ENCODE results near the gene NCAM2.
A peak's percentile ranks its signal among the peaks of the same experiment; 100 is the strongest.

Gene NCAM2

GRCh38 chr21:21241391-21241790, 243.2 kb downstream of the NCAM2 start:
- no peak for TF ChIP-seq CTCF (conservative IDR thresholded peaks at IDR 0.05; ENCODE audit: low read depth, low read length)

GRCh38 chr21:21246007-21246406, 247.8 kb downstream of the NCAM2 start:
- no peak for TF ChIP-seq CTCF (conservative IDR thresholded peaks at IDR 0.05; ENCODE audit: low read depth, low read length)
- H3K4me3 ChIP-seq (ENCODE audit: low read length) = no peak overlapping the region
- no peak for DNase-seq (ENCODE audit: low read depth)

More at GRCh38 chr21:21241391-21241790, 243.2 kb downstream of the NCAM2 start:
- H3K4me3 ChIP-seq (ENCODE audit: low read length) = no peak overlapping the region
- no peak for DNase-seq (ENCODE audit: low read depth)

GRCh38 chr21:21247424-21247823, 249.2 kb downstream of the NCAM2 start:
- H3K4me3 ChIP-seq (ENCODE audit: low read length) = no peak overlapping the region
- no peak for DNase-seq (ENCODE audit: low read depth)
- TF ChIP-seq CTCF (conservative IDR thresholded peaks at IDR 0.05; ENCODE audit: low read depth, low read length) = no peak

GRCh38 chr21:21262048-21262447, 263.8 kb downstream of the NCAM2 start:
- H3K4me3 ChIP-seq (ENCODE audit: low read length) = no peak overlapping the region
- no peak for DNase-seq (ENCODE audit: low read depth)
- no peak for TF ChIP-seq CTCF (conservative IDR thresholded peaks at IDR 0.05; ENCODE audit: low read depth, low read length)

- TF ChIP-seq CTCF (conservative IDR thresholded peaks at IDR 0.05; ENCODE audit: low read depth, low read length) = no peak
- DNase-seq (ENCODE audit: low read depth) = peak; percentile 24
- no peak overlapping the region for H3K4me3 ChIP-seq (ENCODE audit: low read length)
Measured at GRCh38 chr21:21268061-21268471, 269.9 kb downstream of the NCAM2 start.

GRCh38 chr21:21268885-21269284, 270.7 kb downstream of the NCAM2 start:
- DNase-seq (ENCODE audit: low read depth) = no peak
- TF ChIP-seq CTCF (conservative IDR thresholded peaks at IDR 0.05; ENCODE audit: low read depth, low read length) = no peak

GRCh38 chr21:21279193-21279901, 281.1 kb downstream of the NCAM2 start:
- H3K4me3 ChIP-seq (ENCODE audit: low read length) = no peak overlapping the region
- TF ChIP-seq CTCF (conservative IDR thresholded peaks at IDR 0.05; ENCODE audit: low read depth, low read length) = no peak
- DNase-seq (ENCODE audit: low read depth) = no peak

More at GRCh38 chr21:21268885-21269284, 270.7 kb downstream of the NCAM2 start:
- H3K4me3 ChIP-seq (ENCODE audit: low read length) = no peak overlapping the region

All from retinal pigment epithelial cell (primary cell).